Posterior cingulate gyrus (tissue), 11 donors: ENCODE measurements around the gene SPEF1.
"Not testable (repeated sequence)": the region's sequence is repeated elsewhere in the genome, so short reads cannot be mapped to it uniquely, and the experiment has no call there.

ENCODE experiments used
- DNase-seq, 10 donors: peaks; one replicate each; pipeline versions ENCODE4 v3.0.0 to v3.0.0-alpha.2; 2020 to 2021; ENCODE audit warnings: mixed read lengths in 3 of 10
- intact Hi-C: fragments of 100-400 bp; cut with DNase I; formaldehyde crosslinking; loops from one replicate; pipeline ENCODE4 v1.15.1; 2023

SPEF1 gene

GRCh38 chr20:3781153-3781910 is at the start of gene SPEF1:
SPEF1 (minus strand) TSS chr20:3781448; CDS start chr20:3781287, 161 bp downstream.
- peak; percentile 62 to 95 (median 78) for DNase-seq
- intact Hi-C loops, result loop anchor here (1.0 to 10.0 kb wide), 2 partner anchors 14 to 303 kb away; partner anchors contain the start of gene ADISSP

DNA sequence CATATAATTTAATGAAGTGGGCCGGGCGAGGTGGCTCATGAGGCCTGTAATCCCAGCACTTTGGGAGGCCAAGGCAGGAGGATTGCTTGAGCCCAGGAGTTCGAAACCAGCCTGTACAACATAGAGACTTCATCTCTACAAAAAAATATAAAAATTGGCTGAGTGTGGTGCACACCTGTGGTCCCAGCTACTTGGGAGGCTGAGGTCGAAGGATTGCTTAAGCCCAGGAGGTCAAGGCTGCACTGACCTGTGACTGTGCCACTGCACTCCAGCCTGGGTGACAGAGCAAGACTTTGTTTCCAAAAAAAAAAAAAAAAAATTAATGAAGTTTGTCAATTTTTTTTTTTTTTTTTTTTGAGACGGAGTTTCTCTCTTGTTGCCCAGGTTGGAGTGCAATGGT is 48.6 kb upstream of the SPEF1 start:
- DNase-seq, intact Hi-C loops: not testable (repeated sequence)

- intact Hi-C loops, result no loop called here
- DNase-seq, result no peak
Observed at GRCh38 chr20:3828798-3829197, 47.5 kb upstream of the SPEF1 start.

- DNase-seq, result peak in 1 of 10 donors; percentile 24
- intact Hi-C loops, result no loop called here
Observed at GRCh38 chr20:3826420-3826819, 45.2 kb upstream of the SPEF1 start.

- peak in 2 of 10 donors; percentile 18 to 57 for DNase-seq
- intact Hi-C loops, result no loop called here
Observed at GRCh38 chr20:3825526-3825925, 44.3 kb upstream of the SPEF1 start.

DNA sequence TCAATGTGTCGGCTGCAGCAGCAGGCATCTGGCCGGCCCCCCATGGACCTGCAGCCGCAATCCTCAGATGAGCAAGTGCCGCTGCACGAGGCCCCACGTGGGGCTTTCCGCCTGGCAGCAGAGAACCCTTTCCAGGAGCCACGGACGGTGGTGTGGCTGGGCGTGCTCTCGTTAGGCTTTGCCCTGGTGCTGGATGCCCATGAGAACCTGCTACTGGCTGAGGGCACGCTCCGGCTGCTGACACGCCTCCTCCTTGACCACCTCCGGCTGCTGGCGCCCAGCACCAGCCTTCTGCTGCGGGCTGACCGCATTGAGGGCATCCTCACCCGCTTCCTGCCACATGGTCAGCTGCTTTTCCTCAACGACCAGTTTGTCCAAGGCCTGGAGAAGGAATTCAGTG is 42.6 kb upstream of the SPEF1 start:
- DNase-seq, result peak in 3 of 10 donors; percentile 36 to 75 (median 64)
- intact Hi-C loops, result no loop called here

DNA sequence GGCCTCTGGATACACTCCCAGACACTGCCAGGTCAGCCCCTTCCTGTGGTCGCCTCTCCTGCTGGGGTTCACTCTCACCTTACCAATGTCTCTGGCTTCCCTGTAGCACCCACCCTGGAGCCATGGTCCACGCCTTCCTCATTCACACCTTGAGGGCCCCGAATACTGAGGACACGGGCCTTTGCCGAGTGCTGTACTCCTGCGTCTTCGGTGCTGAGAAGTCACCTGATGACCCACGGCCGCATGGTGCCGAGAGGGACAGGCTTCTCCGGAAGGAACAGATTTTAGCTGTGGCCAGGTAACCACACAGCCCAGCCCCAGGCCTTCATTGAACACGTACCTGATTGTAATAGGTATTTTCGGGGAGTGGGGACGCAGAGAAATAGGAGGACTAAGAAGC is 40.7 kb upstream of the SPEF1 start:
- intact Hi-C loops, result no loop called here
- peak in 2 of 10 donors; percentile 35 to 57 for DNase-seq

DNA sequence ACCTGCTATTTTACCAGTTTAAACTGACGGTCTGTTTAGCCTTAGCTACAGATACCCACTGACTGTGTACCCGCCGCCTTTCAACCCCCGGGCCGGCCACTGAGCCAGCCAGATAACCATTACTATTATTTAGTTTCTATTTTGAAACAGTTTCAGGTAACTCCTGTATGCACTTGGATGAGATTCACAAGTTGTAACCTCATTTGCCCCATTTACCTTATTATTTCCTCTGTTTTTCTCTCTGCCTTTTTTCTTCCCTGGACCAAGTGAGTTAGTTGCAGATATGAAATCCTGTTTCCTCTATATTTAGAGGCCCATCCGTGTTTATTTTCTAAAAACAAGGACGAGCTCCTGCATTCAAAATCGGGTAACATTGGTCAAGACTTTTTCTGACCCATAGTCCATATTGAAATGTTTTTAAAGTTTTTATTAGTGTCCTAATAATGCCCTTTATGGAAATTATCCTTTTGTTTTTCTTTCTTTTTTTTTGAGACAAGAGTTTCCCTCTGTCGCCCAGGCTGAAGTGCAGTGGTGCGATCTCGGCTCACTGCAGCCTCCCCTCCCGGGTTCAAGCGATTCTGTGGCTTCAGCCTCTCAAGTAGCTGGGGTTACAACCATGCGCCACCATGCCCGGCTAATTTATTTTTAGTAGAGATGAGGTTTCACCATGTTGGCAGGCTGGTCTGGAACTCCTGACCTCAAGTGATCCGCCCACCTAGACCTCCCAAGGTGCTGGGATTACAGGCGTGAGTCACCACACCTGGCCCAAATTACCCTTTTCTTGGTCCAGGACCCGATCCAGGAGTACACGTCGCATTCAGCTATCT is 39.9 kb upstream of the SPEF1 start:
- intact Hi-C loops, result loop anchor here (1.0 kb wide), 1 partner anchor 35 kb away; the partner anchor contains the start of gene CENPB
- peak in 2 of 10 donors; percentile 26 to 59 for DNase-seq

DNA sequence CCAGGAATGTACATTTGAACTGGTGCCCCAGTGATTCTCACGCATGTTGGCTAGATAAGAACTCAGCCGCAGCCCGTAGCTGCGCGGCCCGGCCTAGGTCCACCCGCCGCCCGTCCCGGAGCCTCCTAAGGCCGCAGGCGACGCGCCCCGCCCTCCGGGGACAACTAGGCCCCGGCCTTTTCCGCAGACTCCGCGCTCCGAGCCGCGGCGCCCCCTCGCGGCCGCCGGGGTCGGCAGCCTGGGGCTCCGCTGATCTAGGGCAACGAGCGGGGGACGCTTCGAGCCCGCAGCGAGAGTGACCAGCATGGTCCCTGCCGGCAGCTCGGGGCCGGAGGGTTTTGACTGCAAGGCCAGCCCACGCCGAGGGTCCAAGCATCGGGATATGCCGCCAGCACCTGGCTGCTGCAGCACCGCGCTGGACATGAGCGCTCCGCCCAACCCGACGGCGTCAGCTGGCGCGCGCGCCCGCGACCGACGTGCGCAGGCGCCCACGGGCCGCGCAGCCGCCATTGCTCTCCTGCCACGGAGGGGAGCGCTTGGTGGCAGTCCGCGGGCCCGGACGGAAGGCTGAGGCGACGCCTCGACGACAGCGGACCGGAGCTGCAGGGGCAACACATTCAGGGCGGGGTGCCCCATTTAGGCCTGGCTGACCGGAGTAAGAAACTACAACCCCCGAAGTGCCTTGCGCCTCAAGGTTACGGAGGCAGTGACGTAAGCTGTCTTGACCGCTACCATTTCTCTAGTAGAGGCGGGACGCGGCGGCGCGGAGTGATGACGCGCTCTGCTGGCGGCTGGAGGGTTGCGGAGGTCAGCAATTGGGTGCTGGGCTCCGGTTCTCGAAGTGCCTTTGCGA is 39.0 kb upstream of the SPEF1 start, which contains the start of gene AP5S1:
Gene AP5S1 (plus strand): TSS at position 500 of the 853 bp plus-strand sequence. CDS start 1,571 bp downstream, outside the sequence.
- DNase-seq, result peak; percentile 95 to 99 (median 97)
- intact Hi-C loops, result loop anchor here (1.0 kb wide), 1 partner anchor 34 kb away; the partner anchor contains the start of gene CENPB

DNA sequence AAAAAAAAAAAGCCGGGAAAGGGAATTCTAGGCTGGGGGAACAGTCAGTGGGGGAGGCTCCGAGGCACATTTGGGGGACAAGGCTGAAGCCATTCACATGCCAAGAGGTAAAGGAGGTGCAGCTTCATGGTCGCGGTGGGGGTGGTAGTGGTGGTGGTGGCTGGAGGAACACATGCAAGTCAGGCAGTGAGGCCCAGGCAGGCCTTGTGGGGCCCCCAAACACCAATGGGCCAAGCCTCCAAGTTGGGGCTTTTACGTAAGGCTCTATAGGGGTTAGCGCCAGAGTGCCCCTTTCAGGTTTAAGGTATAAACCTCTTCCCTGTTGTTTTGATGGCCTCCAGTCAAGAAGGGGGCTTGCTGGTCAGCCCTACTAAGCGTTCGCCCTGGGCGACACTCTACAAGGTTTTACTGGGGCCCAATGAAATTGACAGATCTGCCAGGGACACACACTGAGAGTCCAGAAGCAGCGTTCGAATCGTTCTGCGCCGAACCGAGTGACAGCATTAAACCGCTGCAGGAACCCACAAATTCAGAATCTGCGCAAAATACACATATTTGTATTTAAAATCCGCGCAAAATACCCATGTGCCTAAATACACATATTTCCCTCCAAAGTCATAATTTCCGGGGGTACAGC is 38.3 kb upstream of the SPEF1 start:
- intact Hi-C loops, result loop anchor here (1.0 kb wide), 1 partner anchor 33 kb away; the partner anchor contains the start of gene CENPB
- DNase-seq, result peak in 2 of 10 donors; percentile 70 to 71

DNA sequence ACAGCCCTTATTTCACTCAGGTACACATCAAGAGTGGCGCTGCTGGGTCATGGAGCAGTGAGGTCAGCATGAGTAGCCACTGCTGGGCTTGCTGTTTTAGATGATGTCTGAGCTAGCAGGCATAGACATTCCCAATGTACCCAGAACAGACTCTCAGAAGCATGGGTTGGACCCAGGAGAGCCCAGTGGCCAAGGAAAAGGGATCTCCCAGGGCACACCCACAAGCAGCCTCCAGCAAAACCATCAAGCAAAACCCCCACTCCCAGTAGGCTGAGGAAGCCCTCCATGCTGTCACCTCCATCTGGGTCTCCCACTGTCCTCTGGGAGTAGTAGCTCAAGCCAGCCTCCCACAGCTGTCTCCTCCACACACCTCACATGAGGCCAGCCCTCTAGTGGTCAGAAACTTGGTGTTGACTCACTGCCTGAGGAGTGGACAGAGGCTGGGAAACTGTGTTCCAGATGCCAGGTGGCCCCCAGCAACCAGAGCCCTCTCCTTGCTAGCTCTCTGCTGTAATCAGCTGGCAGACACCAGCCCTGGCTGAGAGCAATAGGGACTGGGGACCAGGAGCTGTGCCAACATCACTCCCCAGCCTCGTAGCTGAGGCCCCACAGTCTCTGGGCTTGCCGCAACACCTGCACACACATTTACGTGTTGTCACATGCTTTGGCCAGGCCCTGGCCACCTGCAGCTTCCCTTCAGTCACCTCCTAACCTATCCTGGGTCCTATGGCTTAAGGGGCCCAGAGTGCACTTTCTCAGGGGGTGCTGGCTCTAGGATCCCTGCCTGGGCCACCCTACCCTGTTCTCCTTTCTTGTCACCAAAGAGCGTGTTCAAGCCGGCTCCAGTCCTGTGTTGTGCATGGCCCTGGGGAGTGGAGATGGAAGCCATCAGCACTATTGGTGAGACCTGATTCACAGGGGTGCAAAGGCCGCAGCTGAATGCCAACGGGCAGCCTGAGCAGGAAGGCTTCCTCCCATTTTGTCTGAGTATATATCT is 37.2 kb upstream of the SPEF1 start:
- intact Hi-C loops, result no loop called here
- peak in 6 of 10 donors; percentile 41 to 90 (median 60) for DNase-seq

DNA sequence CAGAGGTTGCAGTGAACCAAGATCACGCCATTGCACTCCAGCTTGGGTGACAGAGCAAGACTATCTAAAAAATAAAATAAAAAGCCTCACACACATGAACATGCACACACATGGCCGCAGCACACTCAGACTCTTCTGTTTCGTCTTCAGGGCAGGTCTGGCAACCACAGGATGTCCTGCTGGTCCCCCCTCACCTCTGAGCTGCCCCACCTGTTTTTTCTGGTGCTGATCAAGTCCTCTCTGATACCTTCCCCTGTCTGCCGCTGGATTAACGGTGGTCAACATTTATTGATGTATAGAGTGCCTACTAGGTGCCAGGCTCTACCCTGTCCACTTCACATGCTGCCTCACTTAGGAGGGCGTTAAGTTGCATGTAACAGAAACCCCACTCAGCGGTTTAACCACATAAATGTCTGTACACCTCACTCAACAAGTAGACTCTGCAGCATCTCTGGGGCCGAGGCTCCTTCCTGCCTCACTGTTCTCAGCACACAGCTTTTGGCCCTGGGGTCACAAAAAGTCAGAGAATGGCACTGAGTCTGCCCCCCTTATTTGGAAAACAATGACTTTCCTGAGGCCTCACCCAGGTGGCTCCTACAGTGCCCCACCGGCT is 34.6 kb upstream of the SPEF1 start:
- DNase-seq, result peak in 2 of 10 donors; percentile 5 to 21
- intact Hi-C loops, result no loop called here

GRCh38 chr20:3814928-3815495 is 33.8 kb upstream of the SPEF1 start:
- peak in 2 of 10 donors; percentile 10 to 18 for DNase-seq
- intact Hi-C loops, result no loop called here

GRCh38 chr20:3813848-3814581 is 32.8 kb upstream of the SPEF1 start:
- DNase-seq, result peak in 3 of 10 donors; percentile 37 to 59 (median 38)
- intact Hi-C loops, result no loop called here

DNA sequence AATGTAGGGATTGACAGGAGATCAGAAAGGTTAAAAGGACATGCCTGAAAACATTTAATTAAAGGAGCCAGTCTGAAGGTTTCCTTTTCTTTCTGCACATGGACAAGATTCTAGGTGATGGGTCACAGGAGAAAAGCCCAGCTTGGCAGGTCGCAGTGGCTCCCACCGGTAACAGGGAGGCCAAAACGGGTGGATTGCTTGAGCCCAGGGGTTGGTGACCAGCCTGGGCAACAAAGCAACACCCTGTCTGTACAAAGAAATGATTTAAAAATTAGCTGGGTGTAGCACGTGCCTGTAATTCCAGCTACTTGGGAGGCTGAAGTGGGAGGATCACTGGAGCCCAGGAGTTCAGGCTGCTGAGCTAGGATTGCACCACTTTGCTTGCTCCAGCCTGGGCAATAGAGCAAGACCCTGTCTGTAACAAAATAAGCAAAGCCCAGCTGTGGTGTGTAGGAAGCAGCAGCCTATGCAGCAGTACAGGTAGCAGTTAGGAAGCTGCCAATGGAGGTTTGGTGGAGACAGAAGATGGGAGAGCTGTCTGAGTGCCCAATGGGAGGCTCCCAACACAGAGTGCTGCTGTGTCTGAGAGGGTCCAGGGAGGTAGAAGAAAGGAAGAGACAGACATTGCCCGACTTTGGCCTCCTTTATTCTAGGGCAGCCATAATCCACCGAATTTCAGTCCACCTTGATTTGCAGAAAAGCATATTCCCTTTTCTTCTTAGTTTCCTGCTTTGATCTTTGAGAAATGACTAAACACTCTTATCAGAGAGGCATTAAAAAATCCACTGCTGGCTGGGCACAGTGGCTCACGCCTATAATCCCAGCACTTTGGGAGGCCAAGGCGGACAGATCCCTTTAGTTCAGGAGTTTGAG is 32.0 kb upstream of the SPEF1 start:
- intact Hi-C loops, result no loop called here
- peak in 3 of 10 donors; percentile 23 to 59 (median 44) for DNase-seq

DNA sequence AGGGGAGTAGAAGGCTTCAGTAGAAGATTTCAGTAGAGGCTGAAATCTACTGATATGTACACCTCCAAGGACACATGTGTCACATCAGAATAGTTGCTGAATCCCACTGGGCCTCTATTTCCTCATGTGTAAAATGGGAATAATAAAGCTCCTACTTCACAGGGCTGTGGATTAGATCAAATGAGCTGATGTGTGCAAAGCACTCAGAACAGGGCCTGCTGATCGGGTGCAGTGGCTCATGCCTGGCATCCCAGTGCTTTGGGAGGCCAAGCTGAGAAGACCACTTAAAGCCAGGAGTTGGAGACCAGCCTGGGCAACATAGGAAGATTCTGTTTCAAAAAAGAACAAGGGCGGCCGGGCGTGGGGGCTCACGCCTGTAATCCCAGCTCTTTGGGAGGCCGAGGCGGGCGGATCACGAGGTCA is 31.0 kb upstream of the SPEF1 start:
- DNase-seq, result peak in 2 of 10 donors; percentile 26 to 59
- intact Hi-C loops, result no loop called here
